Kidney (tissue), 14 donors: ENCODE data around the gene BICC1. TPM values are rescaled to one million over a fixed set of nuclear protein-coding genes. Genes with fewer than 3 reads are reported as not detected.

Source experiments
- DNase-seq, 5 donors: peaks; one replicate each; pipeline ENCODE4 v3.0.0-alpha.2; 2013 to 2020
- FAIRE-seq: peaks from 2 replicates; lab custom pipeline; 2012; peaks lifted over from hg19 to GRCh38; lab: Jason Lieb, UNC
- H3K27ac ChIP-seq, 2 donors: one replicate each; pipeline ENCODE4 v1.7.0; 2013; ENCODE audit warnings: low read depth in 2 of 2, low read length in 2 of 2, inconsistent platforms in 1 of 2
- H3K27me3 ChIP-seq: one replicate; pipeline ENCODE4 v1.7.1; 2013; ENCODE audit warnings: low read length, inconsistent platforms; ENCODE audit not compliant: control insufficient read depth, insufficient read depth
- H3K36me3 ChIP-seq, 3 donors: one replicate each; pipeline versions ENCODE4 v1.7.0 to v1.7.1; 2013; ENCODE audit warnings: low read length in 3 of 3, control low read depth in 1 of 3, inconsistent platforms in 1 of 3; ENCODE audit not compliant: insufficient read depth in 3 of 3, control insufficient read depth in 2 of 3
- H3K4me1 ChIP-seq, 3 donors: one replicate each; pipeline versions ENCODE4 v1.7.0 to v1.7.1; 2013; ENCODE audit warnings: low read length in 3 of 3, inconsistent platforms in 1 of 3, low read depth in 1 of 3; ENCODE audit not compliant: control insufficient read depth in 2 of 3, insufficient read depth in 2 of 3
- H3K4me3 ChIP-seq, 3 donors: one replicate each; pipeline versions ENCODE4 v1.7.0 to v1.8.1; 2013; ENCODE audit warnings: low read length in 3 of 3, control low read depth in 1 of 3, inconsistent platforms in 1 of 3
- H3K9ac ChIP-seq, 3 donors: one replicate each; pipeline versions ENCODE4 v1.7.0 to v1.7.1; 2013; ENCODE audit warnings: low read length in 3 of 3, control low read depth in 1 of 3, inconsistent platforms in 1 of 3
- H3K9me3 ChIP-seq, 3 donors: one replicate each; pipeline versions ENCODE4 v1.7.0 to v1.7.1; 2013; ENCODE audit warnings: low read length in 3 of 3, control low read depth in 1 of 3, inconsistent platforms in 1 of 3; ENCODE audit not compliant: control insufficient read depth in 2 of 3, insufficient read depth in 1 of 3
- CTCF ChIP-seq: IDR thresholded peaks from 3 replicates; pipeline ENCODE4 v1.5.1; 2012; ENCODE audit warnings: mild to moderate bottlenecking, moderate library complexity, borderline replicate concordance; ENCODE audit not compliant: insufficient read depth; ENCODE audit errors: extremely low read depth
- intact Hi-C: fragments of 100-400 bp; cut with DNase I; formaldehyde crosslinking; loops from one replicate; pipeline ENCODE4 v1.11.1; 2022
- polyA plus RNA-seq: library from polyadenylated mRNA; stranded (reverse); fragments of 350-450 nt; fragmentation: Illumina TruSeq; extraction: RNeasy Lipid Tissue Mini Kit (QIAGEN cat#74804); gene quantifications from one replicate; pipeline ENCODE4 v1.2.3, GENCODE V29; 2014; ENCODE audit warnings: low read depth, low replicate concordance; ENCODE audit not compliant: insufficient read depth
- total RNA-seq: library from RNA; stranded (reverse); fragmentation: NEBNext Ultra II Directional; extraction: Animal tissue kit (Norgen Biotek cat#: 25700); gene quantifications from one replicate; pipeline ENCODE4 v1.2.1, GENCODE V29; 2021
- donor health status: control.
- donor health status: control.
- donor health status: control.
- donor health status: control.
- donor health status: control.
- donor health status: DM: yes; HTN: yes; CAD: no.
- donor health status: Normal renal cell carcinoma (clear cell type).

The BICC1 gene
- total and polyA plus RNA-seq, 2 donors from 2014 or later: 21.0 to 136 TPM

DNA sequence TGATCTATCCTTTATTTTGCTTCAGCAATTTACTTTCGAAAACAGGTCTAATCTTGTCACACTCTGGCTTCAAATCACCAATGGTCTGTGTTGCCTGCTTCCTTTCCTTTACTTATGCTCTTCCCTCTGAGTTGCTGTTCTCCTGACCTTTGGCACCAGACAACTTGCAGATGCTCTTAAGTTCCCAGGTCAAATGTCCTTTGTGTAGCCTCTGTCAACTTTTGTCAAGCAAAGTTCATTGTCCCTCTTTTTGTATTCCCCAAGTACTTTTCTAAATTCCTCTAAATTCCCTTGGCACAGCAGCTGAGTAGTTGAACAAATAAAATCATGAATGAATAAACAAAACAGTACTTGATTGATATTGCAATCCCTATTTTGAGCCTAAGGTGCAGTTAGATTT is 289.4 kb downstream of the BICC1 start:
- no peak for DNase-seq
- Histone ChIP-seq H3K4me3 (no peak overlapping the region), H3K27me3 (no peaks in the 10 kb centered on the region), H3K9me3 (no peaks in the 10 kb centered on the region), H3K9ac (no peak overlapping the region), H3K36me3 (peaks cover 0 to 33% (median 10%) of the 10 kb centered on the region in 3 donors), H3K4me1 (peaks cover 0 to 2% (median 0%) of the 10 kb centered on the region in 3 donors), H3K27ac (no peak overlapping the region)
- no peak for FAIRE-seq
- intact Hi-C loops: no loop called here
- TF ChIP-seq CTCF: no peak

- DNase-seq (no peak), FAIRE-seq (no peak)
- Histone ChIP-seq H3K9me3 (no peaks in the 10 kb centered on the region), H3K9ac (no peak overlapping the region), H3K4me3 (no peak overlapping the region), H3K27me3 (no peaks in the 10 kb centered on the region), H3K27ac (no peak overlapping the region), H3K36me3 (peaks cover 4 to 15% (median 12%) of the 10 kb centered on the region in 3 donors), H3K4me1 (peaks cover 0 to 11% (median 0%) of the 10 kb centered on the region in 3 donors)
- no peak for TF ChIP-seq CTCF
- intact Hi-C loops: no loop called here
These were observed 293.7 kb downstream of the BICC1 start for GRCh38 chr10:58806323-58806722.

- Histone ChIP-seq H3K27me3 (no peaks in the 10 kb centered on the region), H3K4me3 (no peak overlapping the region), H3K36me3 (peaks cover 4 to 15% (median 12%) of the 10 kb centered on the region in 3 donors), H3K9ac (no peak overlapping the region), H3K4me1 (peaks cover 0 to 11% (median 3%) of the 10 kb centered on the region in 3 donors), H3K27ac (no peak overlapping the region), H3K9me3 (no peaks in the 10 kb centered on the region)
- FAIRE-seq (no peak), DNase-seq (no peak)
- intact Hi-C loops: no loop called here
- no peak for TF ChIP-seq CTCF
These were observed 294.4 kb downstream of the BICC1 start for GRCh38 chr10:58806970-58807628.
